Measurements from ENCODE around the gene RACK1. TPM values are rescaled to one million over a fixed set of nuclear protein-coding genes. Genes with fewer than 3 reads are reported as not detected.

Gene RACK1
- polyA plus RNA-seq, 1 donor (not counting 4 experiments of a cell fraction or from before 2014, with no cell fraction given): 3,291 TPM

GRCh38 chr5:181235323-181235688 lies 8.4 kb downstream of the RACK1 start:
- no peak for FAIRE-seq

GRCh38 chr5:181234455-181235306 lies 9.0 kb downstream of the RACK1 start:
- H3K4me3 ChIP-seq (ENCODE audit: control insufficient read depth in 2 of 3, extremely low read depth in 1 of 3, insufficient read depth in 2 of 3, low read depth in 1 of 3, low read length in 3 of 3): no peak overlapping the region
- no peaks in the 10 kb centered on the region for H3K27me3 ChIP-seq (ENCODE audit: control insufficient read depth, extremely low read depth, insufficient read depth, low read length)
- FAIRE-seq: no peak
- peaks cover 22% of the 10 kb centered on the region for H3K79me2 ChIP-seq (ENCODE audit: control insufficient read depth, insufficient read depth, low read length)
- TF ChIP-seq EZH2 (IDR thresholded peaks at IDR 0.05; ENCODE audit: low read length): no peak
- TF ChIP-seq CTCF (optimal IDR thresholded peaks at IDR 0.05 in 1 of 3, IDR thresholded peaks at IDR 0.05 in 1 of 3, conservative IDR thresholded peaks at IDR 0.05 in 1 of 3; ENCODE audit: extremely low read depth in 1 of 3, insufficient read depth in 2 of 3, low read length in 3 of 3): no peak
- DNase-seq (ENCODE audit: low read depth, low spot score): no peak
- H2AFZ ChIP-seq (ENCODE audit: control insufficient read depth, low read length): no peak overlapping the region
- H3K9me1 ChIP-seq (ENCODE audit: control insufficient read depth, extremely low read depth, insufficient read depth, low read length): no peaks in the 10 kb centered on the region
- no peaks in the 10 kb centered on the region for H3K4me1 ChIP-seq (ENCODE audit: control insufficient read depth, extremely low read depth, insufficient read depth, low read length)
- H3K36me3 ChIP-seq (ENCODE audit: control insufficient read depth in 2 of 2, extremely low read depth in 1 of 2, insufficient read depth in 2 of 2, low read length in 2 of 2): peaks cover 49 to 60% of the 10 kb centered on the region in 2 experiments
- H3K9ac ChIP-seq (ENCODE audit: control insufficient read depth, extremely low read depth, insufficient read depth, low read length): no peak overlapping the region
- H3K27ac ChIP-seq (ENCODE audit: control insufficient read depth, insufficient read depth, low read length): no peak overlapping the region
- H3K9me3 ChIP-seq (ENCODE audit: control insufficient read depth, low read depth, low read length): no peaks in the 10 kb centered on the region
- no peak overlapping the region for H3K4me2 ChIP-seq (ENCODE audit: control insufficient read depth, extremely low read depth, insufficient read depth, low read depth, low read length)
- dilution Hi-C loops (cut with MboI; ENCODE audit: extremely low pct_ligation_motif_present, low sequenced_read_pairs): no loop called here
- H4K20me1 ChIP-seq (ENCODE audit: control insufficient read depth, extremely low read depth, insufficient read depth, low read length): peaks cover 47% of the 10 kb centered on the region

More at GRCh38 chr5:181235323-181235688, 8.4 kb downstream of the RACK1 start:
- Histone ChIP-seq H3K36me3 (ENCODE audit: control insufficient read depth in 2 of 2, extremely low read depth in 1 of 2, insufficient read depth in 2 of 2, low read length in 2 of 2) (peaks cover 49 to 60% of the 10 kb centered on the region in 2 experiments), H3K27me3 (ENCODE audit: control insufficient read depth, extremely low read depth, insufficient read depth, low read length) (no peaks in the 10 kb centered on the region), H3K9me1 (ENCODE audit: control insufficient read depth, extremely low read depth, insufficient read depth, low read length) (no peaks in the 10 kb centered on the region), H2AFZ (ENCODE audit: control insufficient read depth, low read length) (no peak overlapping the region), H3K4me1 (ENCODE audit: control insufficient read depth, extremely low read depth, insufficient read depth, low read length) (no peaks in the 10 kb centered on the region), H3K9me3 (ENCODE audit: control insufficient read depth, low read depth, low read length) (no peaks in the 10 kb centered on the region), H3K27ac (ENCODE audit: control insufficient read depth, insufficient read depth, low read length) (no peak overlapping the region), H3K4me2 (ENCODE audit: control insufficient read depth, extremely low read depth, insufficient read depth, low read depth, low read length) (no peak overlapping the region), H3K9ac (ENCODE audit: control insufficient read depth, extremely low read depth, insufficient read depth, low read length) (no peak overlapping the region), H3K79me2 (ENCODE audit: control insufficient read depth, insufficient read depth, low read length) (peaks cover 27% of the 10 kb centered on the region), H4K20me1 (ENCODE audit: control insufficient read depth, extremely low read depth, insufficient read depth, low read length) (peaks cover 51% of the 10 kb centered on the region), H3K4me3 (ENCODE audit: control insufficient read depth in 2 of 3, extremely low read depth in 1 of 3, insufficient read depth in 2 of 3, low read depth in 1 of 3, low read length in 3 of 3) (no peak overlapping the region)
- TF ChIP-seq CTCF (optimal IDR thresholded peaks at IDR 0.05 in 1 of 3, IDR thresholded peaks at IDR 0.05 in 1 of 3, conservative IDR thresholded peaks at IDR 0.05 in 1 of 3; ENCODE audit: extremely low read depth in 1 of 3, insufficient read depth in 2 of 3, low read length in 3 of 3) (no peak), EZH2 (IDR thresholded peaks at IDR 0.05; ENCODE audit: low read length) (no peak)
- dilution Hi-C loops (cut with MboI; ENCODE audit: extremely low pct_ligation_motif_present, low sequenced_read_pairs): no loop called here
- no peak for DNase-seq (ENCODE audit: low read depth, low spot score)
